Activated CD4-positive, alpha-beta T cell treated with anti-CD3 and anti-CD28 coated beads, Interleukin-2, amount 50 U/mL, for 16 hours (primary cell): Measurements from ENCODE around the gene PCMTD2.
"Not testable (repeated sequence)": the region's sequence is repeated elsewhere in the genome, so short reads cannot be mapped to it uniquely, and the experiment has no call there.

Experiments
- DNase-seq: peaks from one replicate; pipeline ENCODE4 v3.0.0-alpha.2; 2020

The PCMTD2 gene

DNA sequence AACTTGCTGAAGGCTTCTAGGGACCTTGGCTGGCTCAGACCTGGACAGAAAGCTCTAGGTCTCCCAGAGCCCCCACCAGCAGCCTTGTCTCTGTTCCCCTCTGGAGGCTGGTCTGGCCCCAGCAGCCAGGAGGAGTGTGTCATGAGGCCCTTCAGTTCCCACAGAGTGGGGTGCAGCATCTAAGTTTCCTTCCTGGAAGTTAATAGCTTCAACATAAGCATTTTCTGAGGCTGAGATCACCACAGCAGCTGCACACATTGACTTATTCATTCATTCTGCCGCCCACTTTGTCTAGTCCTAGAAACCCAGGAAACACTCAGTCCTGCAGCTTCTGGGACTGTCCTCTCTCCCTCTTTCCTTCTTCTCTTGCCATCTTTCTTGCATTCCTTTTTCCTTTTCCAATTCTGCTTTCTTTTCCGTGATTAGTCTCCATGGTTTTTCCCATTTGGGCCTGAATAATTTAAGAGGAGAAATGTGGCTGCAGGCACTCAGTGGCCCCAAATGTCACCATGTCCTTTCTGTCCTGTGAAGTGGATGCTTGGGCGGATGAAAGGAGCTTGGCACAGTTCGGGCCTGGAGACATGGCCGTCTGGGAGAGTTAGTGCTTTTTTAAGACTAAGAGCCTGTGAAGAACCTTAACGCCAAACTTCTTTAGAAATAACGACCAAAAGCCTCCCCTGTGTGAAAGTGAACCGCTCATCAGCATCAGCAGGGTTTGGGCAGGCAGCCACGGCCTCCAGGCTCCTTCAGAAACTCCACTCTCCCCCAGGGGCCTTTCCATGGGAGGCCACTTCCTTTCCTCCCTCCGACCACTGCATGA lies 31.0 kb upstream of the PCMTD2 start:
- DNase-seq, result no peak

GRCh38 chr20:64225171-64225595 lies 30.4 kb upstream of the PCMTD2 start:
- DNase-seq, result no peak

GRCh38 chr20:64225828-64226598 lies 29.5 kb upstream of the PCMTD2 start:
- no peak for DNase-seq

DNA sequence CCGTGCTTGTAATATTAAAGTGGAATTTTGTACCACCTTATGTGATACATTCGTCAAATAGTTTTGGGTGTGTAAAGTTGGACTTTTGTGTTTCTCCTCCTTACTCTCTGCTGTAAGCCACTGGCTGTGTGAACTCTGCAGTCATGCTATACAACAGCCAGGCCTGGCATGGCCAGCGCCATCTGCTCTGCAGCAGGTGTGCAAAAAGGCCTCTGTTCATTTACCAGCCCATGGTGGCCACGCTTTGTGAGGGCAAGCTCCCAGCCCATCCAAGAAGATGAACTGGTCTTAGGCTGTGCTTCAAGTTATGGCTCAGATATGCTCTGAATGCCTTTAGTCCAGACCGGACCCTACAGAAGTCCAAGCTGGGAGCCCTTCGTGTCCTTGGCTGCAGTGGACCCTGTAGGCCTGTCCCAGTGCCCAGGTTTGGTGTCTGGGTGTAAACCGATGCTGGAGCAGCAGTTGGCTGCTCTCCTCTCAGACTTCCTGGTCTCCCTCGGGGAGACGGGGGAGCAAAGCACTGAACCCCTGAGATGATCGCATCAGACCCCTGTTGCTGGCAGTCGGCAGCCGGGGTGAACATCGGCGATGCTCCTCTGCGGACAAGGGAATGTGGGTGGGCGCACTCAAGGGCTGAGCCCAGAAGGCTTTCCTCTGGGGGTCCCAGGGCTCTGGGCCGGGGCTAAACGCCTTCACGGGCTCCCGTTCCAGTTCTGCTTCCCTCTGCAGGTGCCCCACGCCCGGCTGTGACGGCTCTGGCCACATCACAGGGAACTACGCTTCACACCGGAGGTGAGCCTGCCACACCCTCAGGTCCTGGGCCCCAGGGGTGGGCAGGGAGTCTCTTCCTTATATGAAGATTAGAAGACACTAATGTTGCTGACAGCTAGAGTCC lies 28.6 kb upstream of the PCMTD2 start:
- no peak for DNase-seq

DNA sequence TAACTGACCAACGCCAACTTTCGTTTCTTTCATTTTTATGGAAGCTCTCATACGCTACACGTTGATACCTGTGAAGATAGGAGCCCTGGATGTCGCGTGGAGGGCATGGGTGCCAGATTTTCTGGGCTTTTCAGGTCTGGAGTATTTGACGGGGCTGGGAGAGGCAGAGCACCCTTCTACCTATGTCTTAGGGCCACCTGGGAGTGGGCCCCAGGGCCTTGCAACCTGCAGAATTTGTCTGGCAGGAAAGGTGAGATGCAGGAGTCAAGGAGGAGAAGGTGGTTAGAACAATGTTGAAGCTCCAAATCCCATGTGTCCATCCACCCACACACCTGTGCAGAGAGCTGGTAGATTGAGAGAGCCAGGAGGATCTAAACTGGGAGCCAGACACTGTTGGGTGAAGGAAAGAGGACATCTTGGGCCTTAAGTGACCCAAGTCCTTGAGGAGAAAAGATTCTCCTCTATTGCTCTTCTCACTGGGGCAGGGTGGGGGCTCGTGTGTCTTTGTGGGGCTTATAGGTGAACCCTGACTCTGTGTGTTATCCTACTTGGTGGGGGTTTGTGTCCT lies 27.4 kb upstream of the PCMTD2 start:
- DNase-seq, result no peak

DNA sequence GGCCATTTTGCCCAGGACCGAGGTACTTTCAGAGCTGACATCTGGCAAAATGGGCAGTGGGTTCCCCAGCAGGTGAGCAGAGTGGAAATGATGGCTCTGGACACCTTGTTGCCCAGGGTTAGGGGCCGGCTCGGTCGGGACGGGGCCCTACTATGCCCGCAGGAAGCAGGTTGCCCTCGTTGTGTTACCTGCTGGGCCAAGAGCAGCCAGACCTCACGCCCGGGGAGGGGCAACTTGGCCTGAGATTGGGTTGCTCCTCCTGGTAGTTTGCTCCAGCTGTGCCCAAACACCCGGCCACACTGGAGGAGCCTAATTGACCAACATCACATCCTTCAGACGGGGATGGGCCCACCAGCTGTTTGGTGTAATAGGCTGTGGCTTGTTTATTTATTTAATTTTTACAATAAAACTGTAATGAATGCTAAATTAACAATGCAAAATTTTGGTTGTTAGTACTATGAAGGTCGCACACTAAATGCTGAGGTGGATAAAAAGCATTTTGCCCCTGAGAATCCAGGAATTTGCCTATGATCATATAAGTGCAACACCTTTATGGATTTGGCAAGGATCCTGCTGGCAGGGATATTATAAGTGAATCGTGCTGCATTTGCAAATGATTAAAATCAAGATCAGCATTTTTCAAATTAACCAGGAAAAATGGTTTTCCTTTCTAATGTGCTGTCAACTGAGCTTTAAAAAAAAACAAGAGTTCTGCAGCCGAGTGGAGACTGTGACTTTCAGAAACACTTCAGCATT lies 26.6 kb upstream of the PCMTD2 start:
- DNase-seq, result no peak

DNA sequence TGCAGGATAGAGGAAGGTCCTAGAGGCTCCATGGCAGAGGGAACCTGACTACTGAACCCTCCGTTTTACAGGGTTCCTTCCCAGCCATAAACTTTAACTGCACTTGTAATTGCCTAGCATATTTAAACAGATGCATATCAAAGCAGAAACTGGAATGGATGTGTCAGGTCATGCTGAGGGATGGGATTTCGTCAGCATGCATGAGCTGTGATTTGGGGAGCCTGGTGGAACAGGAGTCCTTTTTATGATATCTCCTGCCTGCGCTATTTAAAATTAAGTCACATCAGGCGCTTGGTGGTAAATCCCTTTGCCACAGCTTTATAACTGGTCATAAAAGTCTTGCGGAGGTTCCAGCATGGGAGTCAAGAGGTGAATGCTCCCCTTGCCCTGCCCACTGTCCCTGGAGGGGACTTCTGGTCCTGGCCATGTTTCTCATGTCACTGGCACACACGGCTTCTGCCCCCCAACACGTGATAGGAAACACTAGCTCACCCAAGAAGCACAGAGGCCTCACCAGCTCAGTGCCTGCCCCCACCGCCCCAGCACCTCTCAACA lies 26.0 kb upstream of the PCMTD2 start:
- DNase-seq, result no peak

GRCh38 chr20:64230461-64231145 lies 24.9 kb upstream of the PCMTD2 start:
- no peak for DNase-seq

DNA sequence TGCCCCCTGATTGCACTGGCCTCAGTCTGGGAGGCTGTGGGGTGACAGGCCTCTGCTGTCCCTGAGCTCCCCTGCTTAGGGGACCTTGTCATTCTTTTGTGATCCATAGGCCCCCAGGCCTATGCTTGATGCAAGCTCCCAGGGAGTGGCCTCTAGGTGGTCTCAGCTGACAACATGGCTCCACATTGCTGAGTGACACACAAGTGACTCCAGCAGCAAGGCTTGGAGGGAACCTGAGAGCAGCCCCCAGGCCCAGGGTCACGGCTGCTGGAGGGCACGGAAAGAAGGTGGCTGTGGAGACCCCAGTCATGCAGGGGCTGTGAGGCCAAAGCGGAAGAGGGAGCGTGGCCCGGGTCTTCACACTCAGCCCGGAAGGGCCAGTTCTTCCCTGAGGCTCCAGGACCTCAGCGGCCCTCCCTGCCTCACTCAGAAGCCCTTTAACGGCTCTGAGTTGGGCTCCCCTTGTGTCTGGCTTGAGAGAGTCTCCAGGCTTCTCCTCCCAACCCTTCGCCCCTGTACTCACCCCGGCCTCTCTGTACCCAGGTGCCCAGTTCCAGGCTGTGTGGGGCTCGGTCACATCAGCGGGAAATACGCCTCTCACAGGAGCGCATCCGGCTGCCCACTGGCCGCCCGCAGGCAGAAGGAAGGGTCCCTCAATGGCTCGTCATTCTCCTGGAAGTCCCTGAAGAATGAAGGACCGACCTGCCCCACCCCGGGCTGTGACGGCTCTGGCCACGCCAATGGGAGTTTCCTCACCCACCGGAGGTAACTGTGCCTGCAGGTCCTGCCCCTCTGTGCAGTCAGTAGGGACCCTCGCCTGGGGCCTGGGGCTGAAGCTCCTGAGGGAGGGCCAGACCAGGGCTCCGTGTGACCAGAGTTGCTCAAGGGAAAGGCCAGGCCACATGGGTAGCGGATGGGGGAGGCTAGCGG lies 23.7 kb upstream of the PCMTD2 start:
- DNase-seq, result no peak

DNA sequence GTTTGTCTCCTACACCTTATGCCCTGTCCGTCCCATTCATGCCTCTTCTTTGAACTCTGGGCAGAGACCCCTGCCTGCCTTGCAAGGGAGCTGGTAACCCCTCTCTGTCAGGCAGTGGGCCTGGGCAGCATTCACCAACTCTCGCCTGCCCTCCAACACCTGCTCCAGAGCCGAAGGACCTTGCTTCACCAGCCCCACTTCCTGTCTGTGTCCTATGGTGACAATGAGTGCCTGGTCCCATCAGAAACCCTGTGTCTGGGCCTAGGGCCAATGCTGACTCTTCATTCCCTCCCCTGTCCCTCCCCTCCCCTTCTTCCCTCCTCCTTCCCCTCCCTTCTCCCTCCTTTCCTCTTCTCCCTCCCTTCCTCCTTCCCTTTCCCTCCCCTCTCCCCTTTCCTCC lies 22.8 kb upstream of the PCMTD2 start:
- DNase-seq, result no peak

DNA sequence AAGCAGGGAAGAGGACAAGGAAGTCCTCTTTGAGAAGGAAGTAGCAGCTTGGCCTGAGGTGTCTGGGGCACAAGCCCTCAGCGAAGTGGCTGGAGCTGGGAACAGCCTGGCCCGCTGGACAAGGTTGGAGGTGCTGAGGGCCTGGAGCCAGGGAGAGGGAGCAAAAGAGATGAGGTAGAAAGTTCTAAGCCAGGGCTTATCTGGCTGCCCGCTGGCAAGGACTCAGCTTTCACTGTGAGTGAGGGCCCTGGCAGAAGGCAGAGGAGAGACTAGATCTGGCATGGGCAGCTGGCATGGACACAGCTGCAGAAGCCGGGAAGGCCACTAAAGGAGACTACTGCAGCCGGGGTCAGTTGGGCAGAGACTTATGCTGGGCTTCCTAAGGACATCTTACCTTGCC lies 21.8 kb upstream of the PCMTD2 start:
- DNase-seq, result no peak

DNA sequence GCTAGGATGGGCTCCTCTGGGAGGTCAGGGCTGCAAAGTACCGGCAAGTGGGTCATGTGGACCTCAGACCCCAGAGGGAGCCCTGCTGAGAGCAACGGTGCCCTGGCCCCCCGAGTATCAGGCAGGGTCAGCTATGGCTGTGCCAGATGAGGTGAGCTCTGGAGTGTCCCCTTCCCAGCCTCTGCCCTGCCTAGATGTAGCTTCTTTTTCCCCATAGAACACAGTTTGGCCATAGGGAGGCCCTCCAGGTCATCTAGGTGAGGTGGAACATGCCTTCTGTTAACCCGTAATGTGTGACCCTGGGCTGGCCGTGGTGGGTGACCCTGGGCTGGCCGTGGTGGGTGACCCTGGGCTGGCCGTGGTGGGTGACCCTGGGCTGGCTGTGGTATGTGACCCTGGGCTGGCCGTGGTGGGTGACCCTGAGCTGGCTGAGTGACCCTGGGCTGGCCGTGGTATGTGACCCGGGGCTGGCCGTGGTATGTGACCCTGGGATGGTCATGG lies 21.2 kb upstream of the PCMTD2 start:
- no peak for DNase-seq

DNA sequence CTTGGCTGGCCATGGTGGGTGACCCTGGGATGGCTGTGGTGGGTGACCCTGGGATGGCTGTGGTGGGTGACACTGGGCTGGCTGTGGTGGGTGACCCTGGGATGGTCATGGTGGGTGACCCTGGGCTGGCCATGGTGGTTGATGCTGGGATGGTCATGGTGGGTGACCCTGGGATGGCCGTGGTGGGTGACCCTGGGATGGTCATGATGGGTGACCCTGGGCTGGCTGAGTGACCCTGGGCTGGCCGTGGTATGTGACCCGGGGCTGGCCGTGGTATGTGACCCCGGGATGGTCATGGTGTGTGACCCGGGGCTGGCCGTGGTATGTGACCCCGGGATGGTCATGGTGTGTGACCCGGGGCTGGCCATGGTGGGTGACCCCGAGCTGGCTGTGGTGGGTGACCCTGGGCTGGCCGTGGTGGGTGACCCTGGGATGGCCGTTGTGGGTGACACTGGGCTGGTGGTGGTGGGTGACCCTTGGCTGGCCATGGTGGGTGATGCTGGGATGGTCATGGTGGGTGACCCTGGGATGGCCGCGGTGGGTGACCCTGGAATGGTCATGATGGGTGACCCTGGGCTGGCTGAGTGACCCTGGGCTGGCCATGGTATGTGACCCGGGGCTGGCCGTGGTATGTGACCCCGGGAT lies 20.5 kb upstream of the PCMTD2 start:
- DNase-seq, result not testable (repeated sequence)

GRCh38 chr20:64236137-64237088 lies 19.1 kb upstream of the PCMTD2 start:
- DNase-seq, result no peak

- no peak for DNase-seq
These were observed 18.2 kb upstream of the PCMTD2 start for GRCh38 chr20:64237316-64237715.

- DNase-seq, result no peak
These were observed 17.3 kb upstream of the PCMTD2 start for GRCh38 chr20:64238115-64238825.

DNA sequence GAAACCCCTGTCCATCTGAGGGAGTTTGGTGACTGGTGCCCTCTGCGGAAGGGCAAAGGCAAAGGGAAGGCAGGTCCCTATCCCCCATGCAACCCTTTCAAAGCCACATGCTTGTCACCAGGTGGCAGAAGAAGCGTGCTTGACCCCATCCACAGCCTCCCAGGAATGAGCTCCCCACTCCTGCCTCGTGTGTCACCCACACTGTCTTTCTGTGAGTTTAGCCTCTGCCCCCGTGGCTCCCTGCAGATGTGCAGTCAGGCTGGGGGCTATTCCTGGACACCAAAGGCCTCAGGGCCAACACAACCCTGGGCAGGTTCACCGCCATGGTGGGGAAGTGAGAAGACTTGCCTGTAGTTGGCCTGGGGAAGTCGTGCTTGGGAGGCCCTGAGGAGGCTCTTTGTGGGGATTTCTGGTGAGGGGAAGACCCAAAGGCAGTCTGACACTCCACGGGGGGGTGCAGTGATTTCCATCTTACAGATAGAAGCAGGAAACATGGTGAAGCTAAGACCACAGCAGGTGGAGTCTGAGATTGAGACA lies 16.6 kb upstream of the PCMTD2 start:
- no peak for DNase-seq
